Liver (tissue), 3 donors: ENCODE data around the gene CEP78.

ENCODE experiments used
- ATF3 ChIP-seq: IDR thresholded peaks from 2 replicates; pipeline ENCODE4 v1.6.1; 2016; ENCODE audit warnings: antibody characterized with exemption
- CTCF ChIP-seq: fragments of 150-350 bp; IDR thresholded peaks from 2 replicates; pipeline ENCODE4 v1.5.1; 2017; ENCODE audit warnings: improper control_type of control experiment, low read depth, low read length; ENCODE audit not compliant: missing input control
- EGR1 ChIP-seq, 2 donors: IDR thresholded peaks; 2 replicates each; pipeline ENCODE4 v1.6.1; 2016 to 2018; ENCODE audit warnings: antibody characterized with exemption in 2 of 2, low read depth in 2 of 2
- GABPA ChIP-seq, 2 donors: IDR thresholded peaks in 1 of 2; conservative IDR thresholded peaks in 1 of 2; 2 replicates each; pipeline ENCODE4 v1.6.1; 2016; ENCODE audit warnings: antibody characterized with exemption in 2 of 2, mild to moderate bottlenecking in 1 of 2, moderate library complexity in 1 of 2
- HNF4G ChIP-seq: IDR thresholded peaks from 2 replicates; pipeline ENCODE4 v1.6.1; 2016; ENCODE audit warnings: antibody characterized with exemption
- JUND ChIP-seq, 2 donors: IDR thresholded peaks; 2 replicates each; pipeline ENCODE4 v1.6.1; 2016; ENCODE audit warnings: antibody characterized with exemption in 2 of 2
- MAX ChIP-seq: IDR thresholded peaks from 2 replicates; pipeline ENCODE4 v1.6.1; 2016; ENCODE audit warnings: antibody characterized with exemption
- RAD21 ChIP-seq, 2 donors: IDR thresholded peaks; 2 replicates each; pipeline ENCODE4 v1.6.1; 2016; ENCODE audit warnings: antibody characterized with exemption in 2 of 2, mild to moderate bottlenecking in 2 of 2
- REST ChIP-seq: IDR thresholded peaks from 2 replicates; pipeline ENCODE4 v1.6.1; 2016; ENCODE audit warnings: antibody characterized with exemption, mild to moderate bottlenecking
- SP1 ChIP-seq: IDR thresholded peaks from 2 replicates; pipeline ENCODE4 v1.6.1; 2018; ENCODE audit warnings: antibody characterized with exemption, mild to moderate bottlenecking
- TAF1 ChIP-seq: conservative IDR thresholded peaks from 2 replicates; pipeline ENCODE4 v1.6.1; 2016; ENCODE audit warnings: antibody characterized with exemption, mild to moderate bottlenecking
- TF ChIP-seq, protein P1 (sequence below): IDR thresholded peaks from 2 replicates; pipeline ENCODE4 v1.6.1; 2016; ENCODE audit warnings: antibody characterized with exemption
- donor health status: healthy.
- donor health status: healthy.

GRCh38 chr9:78294290-78295176, 58.7 kb downstream of the CEP78 start:
- no peak for TF ChIP-seq RAD21 (IDR thresholded peaks at IDR 0.05)
- TF ChIP-seq MAX = no peak
- TF ChIP-seq REST = no peak
- no peak for TF ChIP-seq CTCF
- no peak for TF ChIP-seq JUND (IDR thresholded peaks at IDR 0.05)
- TF ChIP-seq, protein P1, sequence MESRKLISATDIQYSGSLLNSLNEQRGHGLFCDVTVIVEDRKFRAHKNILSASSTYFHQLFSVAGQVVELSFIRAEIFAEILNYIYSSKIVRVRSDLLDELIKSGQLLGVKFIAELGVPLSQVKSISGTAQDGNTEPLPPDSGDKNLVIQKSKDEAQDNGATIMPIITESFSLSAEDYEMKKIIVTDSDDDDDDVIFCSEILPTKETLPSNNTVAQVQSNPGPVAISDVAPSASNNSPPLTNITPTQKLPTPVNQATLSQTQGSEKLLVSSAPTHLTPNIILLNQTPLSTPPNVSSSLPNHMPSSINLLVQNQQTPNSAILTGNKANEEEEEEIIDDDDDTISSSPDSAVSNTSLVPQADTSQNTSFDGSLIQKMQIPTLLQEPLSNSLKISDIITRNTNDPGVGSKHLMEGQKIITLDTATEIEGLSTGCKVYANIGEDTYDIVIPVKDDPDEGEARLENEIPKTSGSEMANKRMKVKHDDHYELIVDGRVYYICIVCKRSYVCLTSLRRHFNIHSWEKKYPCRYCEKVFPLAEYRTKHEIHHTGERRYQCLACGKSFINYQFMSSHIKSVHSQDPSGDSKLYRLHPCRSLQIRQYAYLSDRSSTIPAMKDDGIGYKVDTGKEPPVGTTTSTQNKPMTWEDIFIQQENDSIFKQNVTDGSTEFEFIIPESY = no peak
- TF ChIP-seq GABPA (IDR thresholded peaks at IDR 0.05 in 1 of 2, conservative IDR thresholded peaks at IDR 0.05 in 1 of 2) = no peak
- no peak for TF ChIP-seq HNF4G
- no peak for TF ChIP-seq EGR1 (IDR thresholded peaks at IDR 0.05; ENCODE audit: low read depth in 2 of 2)
- TF ChIP-seq SP1 = no peak
- TF ChIP-seq ATF3 = no peak
- no peak for TF ChIP-seq TAF1
